Lung (tissue), 12 donors: ENCODE data around the gene TLR5. TPM values are rescaled to one million over a fixed set of nuclear protein-coding genes. Genes with fewer than 3 reads are reported as not detected.
A peak's percentile ranks its signal among the peaks of the same experiment; 100 is the strongest.

Source experiments
- ATAC-seq: fragments of 200-7000 bp; cut with Tn5 transposase; one replicate; pipeline ENCODE4 v1.9.1; 2020; ENCODE audit warnings: moderate number of reproducible peaks; ENCODE audit not compliant: insufficient read depth, low FRiP score
- DNase-seq, 3 donors: peaks; one replicate each; pipeline ENCODE4 v3.0.0-alpha.2; 2013 to 2017
- H3K27ac ChIP-seq, 2 donors: one replicate each; pipeline ENCODE4 v1.5.1; 2013; ENCODE audit warnings: mild to moderate bottlenecking in 2 of 2, moderate library complexity in 2 of 2, control low read depth in 1 of 2, inconsistent platforms in 1 of 2, low read depth in 1 of 2, low read length in 1 of 2
- H3K27me3 ChIP-seq, 3 donors: one replicate each; pipeline ENCODE4 v1.5.1; 2013; ENCODE audit warnings: low read length in 2 of 3; ENCODE audit not compliant: control insufficient read depth in 3 of 3, insufficient read depth in 3 of 3
- H3K36me3 ChIP-seq, 4 donors: one replicate each; pipeline ENCODE4 v1.5.1; 2013; ENCODE audit warnings: low read length in 4 of 4, mild to moderate bottlenecking in 1 of 4, moderate library complexity in 1 of 4; ENCODE audit not compliant: control insufficient read depth in 4 of 4, insufficient read depth in 4 of 4
- H3K4me1 ChIP-seq, 5 donors: one replicate each; pipeline ENCODE4 v1.5.1; 2013; ENCODE audit warnings: low read length in 5 of 5, mild to moderate bottlenecking in 2 of 5, moderate library complexity in 1 of 5; ENCODE audit not compliant: control insufficient read depth in 5 of 5, insufficient read depth in 5 of 5
- H3K4me3 ChIP-seq: one replicate; pipeline ENCODE4 v1.5.1; 2013; ENCODE audit warnings: mild to moderate bottlenecking, control low read depth, moderate library complexity
- H3K9ac ChIP-seq, 2 donors: one replicate each; pipeline ENCODE4 v1.5.1; 2013; ENCODE audit warnings: low read length in 2 of 2, control low read depth in 1 of 2; ENCODE audit not compliant: insufficient read depth in 1 of 2
- H3K9me3 ChIP-seq, 4 donors: one replicate each; pipeline ENCODE4 v1.5.1; 2013; ENCODE audit warnings: low read length in 3 of 4, mild to moderate bottlenecking in 1 of 4, moderate library complexity in 1 of 4; ENCODE audit not compliant: control insufficient read depth in 4 of 4, insufficient read depth in 3 of 4
- WGBS, 2 donors: extraction: QIAGEN DNeasy Blood & Tissue Kit; methylation state at CpG; one replicate each; pipeline ENCODE4 v1.1.7; 2013; 5-methylcytosine and 5-hydroxymethylcytosine counted together
- polyA plus RNA-seq, 2 donors: library from polyadenylated mRNA; stranded (reverse); fragments of 200-250 nt; gene quantifications; one replicate each; pipeline ENCODE4 v1.2.1, GENCODE V29; 2013
- total RNA-seq, 2 donors: library from RNA; depleted of rRNA in 1 of 2; stranded (reverse); fragments of >200 nt in 1 of 2; gene quantifications; one replicate each; pipeline ENCODE4 v1.2.1, GENCODE V29; 2014 to 2021
- TF ChIP-seq, protein P1 (sequence below): IDR thresholded peaks from 2 replicates; pipeline ENCODE4 v1.5.1; 2012; ENCODE audit warnings: mild to moderate bottlenecking; ENCODE audit errors: control extremely low read depth, extremely low read depth
- donor health status: control.
- donor health status: control.
- donor health status: Bipolar disorder and iron deficiency.
- donor health status: healthy.
- donor health status: DM: yes; HTN: yes; CAD: no.

TLR5 gene
- total and polyA plus RNA-seq, 4 donors, result 3.0 to 23.6 (median 17.7) TPM

DNA sequence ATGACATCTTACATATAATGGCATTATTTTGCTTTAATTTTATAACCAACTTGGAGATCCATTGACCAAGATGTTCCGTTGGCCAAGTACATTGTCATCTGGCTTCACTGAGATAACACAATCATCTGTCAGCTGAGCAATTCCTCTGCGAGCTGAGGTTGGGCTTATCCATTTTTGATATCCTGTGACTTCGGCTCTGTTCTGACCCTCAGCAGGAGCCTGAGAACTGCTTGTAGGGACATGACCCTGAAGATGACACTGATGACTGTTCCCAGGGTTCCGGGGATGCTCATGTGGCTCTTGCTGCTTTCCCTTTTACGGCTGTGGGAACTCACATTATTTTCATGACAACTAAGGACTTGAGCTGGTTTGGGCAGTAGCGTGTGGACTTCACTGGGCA is 51.2 kb downstream of the TLR5 start:
- no peaks in the 10 kb centered on the region for H3K36me3 ChIP-seq
- WGBS, 2 donors, result 79 to 87% methylated on average over 6 of the region's 6 CpGs
- no peak overlapping the region for H3K27ac ChIP-seq
- H3K4me1 ChIP-seq, result peaks cover 0 to 30% (median 18%) of the 10 kb centered on the region in 5 donors
- TF ChIP-seq, protein P1, sequence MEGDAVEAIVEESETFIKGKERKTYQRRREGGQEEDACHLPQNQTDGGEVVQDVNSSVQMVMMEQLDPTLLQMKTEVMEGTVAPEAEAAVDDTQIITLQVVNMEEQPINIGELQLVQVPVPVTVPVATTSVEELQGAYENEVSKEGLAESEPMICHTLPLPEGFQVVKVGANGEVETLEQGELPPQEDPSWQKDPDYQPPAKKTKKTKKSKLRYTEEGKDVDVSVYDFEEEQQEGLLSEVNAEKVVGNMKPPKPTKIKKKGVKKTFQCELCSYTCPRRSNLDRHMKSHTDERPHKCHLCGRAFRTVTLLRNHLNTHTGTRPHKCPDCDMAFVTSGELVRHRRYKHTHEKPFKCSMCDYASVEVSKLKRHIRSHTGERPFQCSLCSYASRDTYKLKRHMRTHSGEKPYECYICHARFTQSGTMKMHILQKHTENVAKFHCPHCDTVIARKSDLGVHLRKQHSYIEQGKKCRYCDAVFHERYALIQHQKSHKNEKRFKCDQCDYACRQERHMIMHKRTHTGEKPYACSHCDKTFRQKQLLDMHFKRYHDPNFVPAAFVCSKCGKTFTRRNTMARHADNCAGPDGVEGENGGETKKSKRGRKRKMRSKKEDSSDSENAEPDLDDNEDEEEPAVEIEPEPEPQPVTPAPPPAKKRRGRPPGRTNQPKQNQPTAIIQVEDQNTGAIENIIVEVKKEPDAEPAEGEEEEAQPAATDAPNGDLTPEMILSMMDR, result no peak
- no peak for ATAC-seq
- DNase-seq, result peak in 1 of 3 donors; percentile 43
- H3K27me3 ChIP-seq, result no peaks in the 10 kb centered on the region
- peaks cover 0 to 2% (median 0%) of the 10 kb centered on the region in 4 donors for H3K9me3 ChIP-seq
- H3K9ac ChIP-seq, result no peak overlapping the region
- H3K4me3 ChIP-seq, result no peak overlapping the region

DNA sequence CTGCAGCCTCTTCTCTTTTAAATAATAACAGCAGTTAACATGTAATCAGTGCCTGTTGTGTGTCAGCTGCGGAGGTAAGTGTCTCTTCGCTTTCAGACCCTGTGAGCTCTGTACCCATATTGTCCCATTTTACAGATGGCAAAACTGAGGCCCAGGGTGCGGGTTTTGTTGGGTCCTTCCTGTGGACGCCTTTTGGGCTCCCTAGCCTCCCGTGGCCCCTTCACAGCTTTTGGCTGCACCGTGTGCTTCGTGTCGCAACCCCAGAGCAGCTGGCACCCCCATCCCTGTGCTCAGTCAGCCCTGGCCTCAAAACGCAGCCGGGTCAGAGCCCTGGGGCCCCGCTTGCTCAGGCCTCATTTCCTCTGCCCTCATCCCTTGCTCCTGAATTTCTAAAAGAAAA is 53.8 kb downstream of the TLR5 start:
- no peak for ATAC-seq
- no peak for DNase-seq
- peaks cover 0 to 55% (median 18%) of the 10 kb centered on the region in 5 donors for H3K4me1 ChIP-seq
- H3K27ac ChIP-seq, result no peak overlapping the region
- no peaks in the 10 kb centered on the region for H3K36me3 ChIP-seq
- TF ChIP-seq, protein P1, result no peak
- 69 to 77% methylated on average over 11 of the region's 11 CpGs for WGBS, 2 donors
- no peaks in the 10 kb centered on the region for H3K27me3 ChIP-seq
- H3K9ac ChIP-seq, result no peak overlapping the region
- H3K9me3 ChIP-seq, result peaks cover 0 to 2% (median 0%) of the 10 kb centered on the region in 4 donors
- no peak overlapping the region for H3K4me3 ChIP-seq

DNA sequence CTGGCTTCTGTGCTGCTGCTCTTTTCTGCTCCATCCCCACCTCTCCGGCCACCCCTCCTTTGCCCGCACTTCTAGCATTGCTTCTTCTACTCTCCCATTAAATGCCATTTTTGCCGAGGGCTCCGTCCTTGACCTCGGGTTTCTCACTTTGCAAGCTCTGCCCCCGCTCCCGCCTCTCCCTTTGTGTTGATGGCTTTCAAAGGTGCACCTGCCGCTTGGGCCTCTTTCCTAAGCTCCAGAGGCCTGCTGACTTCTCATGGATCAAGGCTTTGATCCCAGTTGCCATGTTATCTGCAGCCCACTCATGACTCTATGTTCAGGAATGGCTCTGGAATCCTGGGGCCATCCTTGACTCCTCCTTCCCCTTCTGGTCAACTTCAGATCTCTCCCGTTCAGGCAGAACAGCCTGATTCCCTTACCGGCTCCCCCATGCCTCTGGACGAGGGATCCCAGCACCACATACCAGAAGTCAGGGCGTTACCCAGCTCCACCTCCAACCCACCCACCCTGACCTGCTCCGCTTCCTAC is 54.3 kb downstream of the TLR5 start:
- Histone ChIP-seq H3K9me3 (no peaks in the 10 kb centered on the region), H3K27ac (no peak overlapping the region), H3K4me1 (peaks cover 0 to 60% (median 18%) of the 10 kb centered on the region in 5 donors), H3K4me3 (no peak overlapping the region), H3K27me3 (no peaks in the 10 kb centered on the region), H3K36me3 (no peaks in the 10 kb centered on the region), H3K9ac (no peak overlapping the region)
- ATAC-seq (no peak), DNase-seq (no peak)
- WGBS, 2 donors, result 88 to 92% methylated on average over 13 of the region's 13 CpGs
- TF ChIP-seq, protein P1, result no peak
